HepG2 (cell line): ENCODE results near the gene SOX5. TPM values are rescaled to one million over a fixed set of nuclear protein-coding genes. Genes with fewer than 3 reads are reported as not detected.
A peak's percentile ranks its signal among the peaks of the same experiment; 100 is the strongest.

Experiments
- ATAC-seq: fragments of 200-7000 bp; cut with Tn5 transposase; 3 replicates; pipeline ENCODE4 v1.9.1; 2020; ENCODE audit warnings: mild to moderate bottlenecking, moderate library complexity
- BruUV-seq: library from RNA; stranded (reverse); fragments of 400-500 nt; replicated peaks from 2 replicates; lab custom pipeline; 2021; lab: Mats Ljungman, UMichigan
- CTCF ChIA-PET: fragments of 300-600 bp; formaldehyde crosslinking; extraction: SDS; loops from one replicate; lab custom pipeline; 2021; ENCODE audit warnings: low total read pairs, inconsistent platforms, low intra/inter-chr PET ratio; lab: Yijun Ruan, JAX
- POLR2A ChIA-PET: fragments of 350-600 bp; sonication (Branson Sonifier 250); formaldehyde crosslinking; loops from one replicate; lab custom pipeline; 2020; ENCODE audit warnings: antibody characterized with exemption, inconsistent platforms; lab: Yijun Ruan, JAX
- DNase-seq: peaks from one replicate; pipeline ENCODE4 v3.0.0-alpha.2; 2015; ENCODE audit warnings: low spot score
- FAIRE-seq: peaks from 3 replicates; lab custom pipeline; 2011; peaks lifted over from hg19 to GRCh38; lab: Jason Lieb, UNC
- H2AFZ ChIP-seq: one replicate; pipeline ENCODE4 v1.6.1; 2011; ENCODE audit warnings: low read length, inconsistent platforms
- H3K27ac ChIP-seq: fragments of 300-600 bp; 3 replicates; pipeline ENCODE4 v1.8.0; 2011; ENCODE audit warnings: mixed run types, mild to moderate bottlenecking, mixed read lengths, low read length, inconsistent platforms; ENCODE audit not compliant: insufficient read depth; ENCODE audit errors: extremely low read length
- H3K27me3 ChIP-seq, 2 experiments: fragments of 200-600 bp in 1 of 2; 2 replicates in 1 of 2; 3 replicates in 1 of 2; pipeline versions ENCODE4 v1.6.0 to v1.8.0; 2011; ENCODE audit warnings: low read length in 2 of 2, mild to moderate bottlenecking in 2 of 2, moderate library complexity in 2 of 2, inconsistent platforms in 1 of 2; ENCODE audit not compliant: insufficient read depth in 2 of 2, control insufficient read depth in 1 of 2
- H3K36me3 ChIP-seq, 2 experiments: fragments of 200-600 bp in 1 of 2; replicated peaks in 1 of 2; 2 replicates in 1 of 2; 3 replicates in 1 of 2; pipeline versions ENCODE4 v1.5.1 to v1.8.0; 2011; ENCODE audit warnings: low read length in 2 of 2, inconsistent platforms in 1 of 2; ENCODE audit not compliant: insufficient read depth in 2 of 2, control insufficient read depth in 1 of 2
- H3K4me1 ChIP-seq: 2 replicates; pipeline ENCODE4 v1.5.1; 2012; ENCODE audit warnings: low read length, inconsistent platforms; ENCODE audit not compliant: insufficient read depth
- H3K4me2 ChIP-seq: 2 replicates; pipeline ENCODE4 v1.6.0; 2011; ENCODE audit warnings: low read depth, low read length, inconsistent platforms
- H3K4me3 ChIP-seq, 3 experiments: fragments of 200-600 bp in 1 of 3; sonication (generic), shearing (Covaris generic) in 1 of 3; replicated peaks in 1 of 3; 2 replicates each; pipeline ENCODE4 v1.5.1; 2011 to 2016; ENCODE audit warnings: low read length in 3 of 3, inconsistent platforms in 2 of 3, low read depth in 2 of 3, mild to moderate bottlenecking in 2 of 3, control low read depth in 1 of 3, mixed read lengths in 1 of 3; ENCODE audit not compliant: insufficient read depth in 1 of 3
- H3K79me2 ChIP-seq: one replicate; pipeline ENCODE4 v1.6.1; 2011; ENCODE audit warnings: low read length, inconsistent platforms; ENCODE audit not compliant: insufficient read depth
- H3K9ac ChIP-seq: 2 replicates; pipeline ENCODE4 v1.6.0; 2011; ENCODE audit warnings: mild to moderate bottlenecking, low read depth, low read length, inconsistent platforms; ENCODE audit not compliant: insufficient read depth
- H3K9me3 ChIP-seq: 2 replicates; pipeline ENCODE4 v1.5.1; 2012; ENCODE audit warnings: mild to moderate bottlenecking, low read length
- H4K20me1 ChIP-seq: 2 replicates; pipeline ENCODE4 v1.6.0; 2011; ENCODE audit warnings: inconsistent platforms, mild to moderate bottlenecking, low read length, moderate library complexity; ENCODE audit not compliant: insufficient read depth
- NFE2 ChIP-seq: sonication (generic); formaldehyde crosslinking; IDR thresholded peaks from 2 replicates; pipeline ENCODE4 v1.4.0; 2020; ENCODE audit warnings: missing genetic modification reagents
- ZKSCAN5 ChIP-seq: sonication (generic); formaldehyde crosslinking; IDR thresholded peaks from 2 replicates; pipeline ENCODE4 v1.5.1; 2020; ENCODE audit warnings: mild to moderate bottlenecking, missing genetic modification reagents
- ZSCAN31 ChIP-seq: sonication (generic); formaldehyde crosslinking; IDR thresholded peaks from 2 replicates; pipeline ENCODE4 v1.5.0; 2020; ENCODE audit warnings: low read depth, mild to moderate bottlenecking, missing genetic modification reagents
- WGBS: methylation state at CpG from one replicate; pipeline ENCODE4 v1.1.6; 2017; ENCODE audit warnings: low lambda C conversion rate; 5-methylcytosine and 5-hydroxymethylcytosine counted together
- in situ Hi-C: cut with HindIII; loops from 2 replicates; pipeline ENCODE4 v1.10.0; 2017; ENCODE audit warnings: low pct_unique_long_range_greater_than_20kb; ENCODE audit not compliant: extremely low pct_ligation_motif_present
- intact Hi-C: fragments of 100-400 bp; cut with micrococcal nuclease; formaldehyde crosslinking; loops from one replicate; pipeline ENCODE4 v1.10.0; 2022; ENCODE audit not compliant: unreplicated experiment
- polyA plus RNA-seq, 8 experiments: library from polyadenylated mRNA; depleted of rRNA in 3 of 8; stranded (reverse) in 7 of 8; unstranded in 1 of 8; fragments of >200 nt; fragmentation: Illumina TruSeq in 4 of 8; extraction: Trizol in 4 of 8; gene quantifications; 2 replicates each; pipeline versions ENCODE4 v1.2.1 to v1.2.3, GENCODE V29; 2011 to 2016; ENCODE audit warnings: low read depth in 4 of 8, missing spikeins in 1 of 8, mixed read lengths in 1 of 8; ENCODE audit not compliant: insufficient read depth in 1 of 8
- total RNA-seq, 5 experiments: library from RNA; depleted of rRNA; stranded (reverse); fragments of >200 nt; fragmentation: Illumina TruSeq; extraction: Trizol; gene quantifications; 2 replicates each; pipeline ENCODE4 v1.2.3, GENCODE V29; 2016; ENCODE audit warnings: low read depth in 1 of 5
- TF ChIP-seq, protein P1 (sequence below): sonication (generic); formaldehyde crosslinking; IDR thresholded peaks from 2 replicates; pipeline ENCODE4 v1.4.0; 2020; ENCODE audit warnings: missing genetic modification reagents
- TF ChIP-seq, protein P2 (sequence below): sonication (generic); formaldehyde crosslinking; IDR thresholded peaks from 2 replicates; pipeline ENCODE4 v1.4.0; 2020; ENCODE audit warnings: missing genetic modification reagents, borderline replicate concordance

Gene SOX5
- total and polyA plus RNA-seq, 2 of the 13 experiments (the other 11 are each of a cell fraction or from before 2014, with no cell fraction given) = 18.5 to 76.4 TPM

DNA sequence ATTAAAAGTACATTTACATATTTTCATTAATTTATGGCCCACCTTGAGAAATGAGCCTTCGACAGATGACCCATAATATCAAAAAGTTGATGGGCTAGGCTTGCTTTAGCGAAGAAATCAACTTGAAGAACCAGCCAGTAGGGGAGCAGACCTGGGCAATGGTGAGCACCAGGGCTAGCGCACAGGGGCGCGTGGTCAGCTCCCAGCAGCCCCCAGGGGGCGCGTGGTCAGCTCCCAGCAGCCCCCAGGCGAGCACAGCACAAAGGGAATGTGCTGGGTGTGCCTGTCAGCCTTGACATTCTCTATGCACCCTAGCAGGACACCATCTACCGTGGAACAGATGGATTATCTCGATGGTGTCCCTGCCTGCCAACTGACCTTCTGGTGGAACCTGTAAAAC, 15.3 kb upstream of the SOX5 start:
- POLR2A ChIA-PET = no interaction called here
- peak; percentile 49; the same call in 2 of the 3 replicates for ATAC-seq
- no peaks in the 10 kb centered on the region for H4K20me1 ChIP-seq
- H3K9ac ChIP-seq = no peak overlapping the region
- TF ChIP-seq, protein P1, sequence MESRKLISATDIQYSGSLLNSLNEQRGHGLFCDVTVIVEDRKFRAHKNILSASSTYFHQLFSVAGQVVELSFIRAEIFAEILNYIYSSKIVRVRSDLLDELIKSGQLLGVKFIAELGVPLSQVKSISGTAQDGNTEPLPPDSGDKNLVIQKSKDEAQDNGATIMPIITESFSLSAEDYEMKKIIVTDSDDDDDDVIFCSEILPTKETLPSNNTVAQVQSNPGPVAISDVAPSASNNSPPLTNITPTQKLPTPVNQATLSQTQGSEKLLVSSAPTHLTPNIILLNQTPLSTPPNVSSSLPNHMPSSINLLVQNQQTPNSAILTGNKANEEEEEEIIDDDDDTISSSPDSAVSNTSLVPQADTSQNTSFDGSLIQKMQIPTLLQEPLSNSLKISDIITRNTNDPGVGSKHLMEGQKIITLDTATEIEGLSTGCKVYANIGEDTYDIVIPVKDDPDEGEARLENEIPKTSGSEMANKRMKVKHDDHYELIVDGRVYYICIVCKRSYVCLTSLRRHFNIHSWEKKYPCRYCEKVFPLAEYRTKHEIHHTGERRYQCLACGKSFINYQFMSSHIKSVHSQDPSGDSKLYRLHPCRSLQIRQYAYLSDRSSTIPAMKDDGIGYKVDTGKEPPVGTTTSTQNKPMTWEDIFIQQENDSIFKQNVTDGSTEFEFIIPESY (CRISPR knock-in tag) = peak; percentile 89
- TF ChIP-seq, protein P2, sequence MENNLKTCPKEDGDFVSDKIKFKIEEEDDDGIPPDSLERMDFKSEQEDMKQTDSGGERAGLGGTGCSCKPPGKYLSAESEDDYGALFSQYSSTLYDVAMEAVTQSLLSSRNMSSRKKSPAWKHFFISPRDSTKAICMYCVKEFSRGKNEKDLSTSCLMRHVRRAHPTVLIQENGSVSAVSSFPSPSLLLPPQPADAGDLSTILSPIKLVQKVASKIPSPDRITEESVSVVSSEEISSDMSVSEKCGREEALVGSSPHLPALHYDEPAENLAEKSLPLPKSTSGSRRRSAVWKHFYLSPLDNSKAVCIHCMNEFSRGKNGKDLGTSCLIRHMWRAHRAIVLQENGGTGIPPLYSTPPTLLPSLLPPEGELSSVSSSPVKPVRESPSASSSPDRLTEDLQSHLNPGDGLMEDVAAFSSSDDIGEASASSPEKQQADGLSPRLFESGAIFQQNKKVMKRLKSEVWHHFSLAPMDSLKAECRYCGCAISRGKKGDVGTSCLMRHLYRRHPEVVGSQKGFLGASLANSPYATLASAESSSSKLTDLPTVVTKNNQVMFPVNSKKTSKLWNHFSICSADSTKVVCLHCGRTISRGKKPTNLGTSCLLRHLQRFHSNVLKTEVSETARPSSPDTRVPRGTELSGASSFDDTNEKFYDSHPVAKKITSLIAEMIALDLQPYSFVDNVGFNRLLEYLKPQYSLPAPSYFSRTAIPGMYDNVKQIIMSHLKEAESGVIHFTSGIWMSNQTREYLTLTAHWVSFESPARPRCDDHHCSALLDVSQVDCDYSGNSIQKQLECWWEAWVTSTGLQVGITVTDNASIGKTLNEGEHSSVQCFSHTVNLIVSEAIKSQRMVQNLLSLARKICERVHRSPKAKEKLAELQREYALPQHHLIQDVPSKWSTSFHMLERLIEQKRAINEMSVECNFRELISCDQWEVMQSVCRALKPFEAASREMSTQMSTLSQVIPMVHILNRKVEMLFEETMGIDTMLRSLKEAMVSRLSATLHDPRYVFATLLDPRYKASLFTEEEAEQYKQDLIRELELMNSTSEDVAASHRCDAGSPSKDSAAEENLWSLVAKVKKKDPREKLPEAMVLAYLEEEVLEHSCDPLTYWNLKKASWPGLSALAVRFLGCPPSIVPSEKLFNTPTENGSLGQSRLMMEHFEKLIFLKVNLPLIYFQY = no peak
- no peak for TF ChIP-seq NFE2 (CRISPR knock-in tag)
- TF ChIP-seq ZSCAN31 (CRISPR knock-in tag) = no peak
- TF ChIP-seq ZKSCAN5 (CRISPR knock-in tag) = no peak
- CTCF ChIA-PET = no interaction called here
- no peak overlapping the region for H3K4me2 ChIP-seq
- H2AFZ ChIP-seq = no peak overlapping the region
- H3K4me3 ChIP-seq = no peak overlapping the region
- in situ Hi-C loops = no loop called here
- peaks cover 3% of the 10 kb centered on the region; the same call in 1 of the 2 replicates for H3K4me1 ChIP-seq
- no peak overlapping the region for H3K27ac ChIP-seq
- BruUV-seq = no TSS peak
- intact Hi-C loops = no loop called here
- 88% methylated on average over 5 of the region's 10 CpGs for WGBS
- no peaks in the 10 kb centered on the region; a peak in 1 of 5 replicates for H3K36me3 ChIP-seq
- no peaks in the 10 kb centered on the region for H3K9me3 ChIP-seq
- no peaks in the 10 kb centered on the region for H3K27me3 ChIP-seq
- FAIRE-seq = no peak
- no peaks in the 10 kb centered on the region for H3K79me2 ChIP-seq
- DNase-seq = no peak
